ENCODE results near the gene KIF5C. TPM values are rescaled to one million over a fixed set of nuclear protein-coding genes. Genes with fewer than 3 reads are reported as not detected.

The KIF5C gene
- total RNA-seq, 1 donor from 2014 or later, result 24.3 TPM

GRCh38 chr2:148981781-148982180 lies 106.8 kb downstream of the KIF5C start:
- H3K4me3 ChIP-seq (ENCODE audit: insufficient read depth, low read depth, low read length), result no peak overlapping the region
- no peak overlapping the region for H3K4me2 ChIP-seq (ENCODE audit: low read length)
- H3K36me3 Mint-ChIP-seq (ENCODE audit: low read depth, unreplicated experiment), result peaks cover 12% of the 10 kb centered on the region

GRCh38 chr2:148982282-148982681 lies 107.3 kb downstream of the KIF5C start:
- no peaks in the 10 kb centered on the region for H3K9me3 ChIP-seq (ENCODE audit: insufficient read depth, low read depth, low read length)
- no peak overlapping the region for H3K4me3 ChIP-seq (ENCODE audit: insufficient read depth, low read depth, low read length)
- Mint-ChIP-seq H3K4me3 (ENCODE audit: unreplicated experiment) (no peak overlapping the region), H3K4me1 (ENCODE audit: low read depth, unreplicated experiment) (no peaks in the 10 kb centered on the region), H3K27me3 (ENCODE audit: low read depth, unreplicated experiment) (no peaks in the 10 kb centered on the region), H3K36me3 (ENCODE audit: low read depth, unreplicated experiment) (peaks cover 14% of the 10 kb centered on the region), H3K27ac (ENCODE audit: unreplicated experiment) (no peak overlapping the region), H3K9me3 (ENCODE audit: unreplicated experiment) (no peaks in the 10 kb centered on the region)
- no peak overlapping the region for H3K27ac ChIP-seq (ENCODE audit: low read depth, low read length)
- H3K4me1 ChIP-seq (ENCODE audit: insufficient read depth, low read length), result no peaks in the 10 kb centered on the region
- FAIRE-seq (no peak), DNase-seq (ENCODE audit: low read depth) (no peak)
- no peaks in the 10 kb centered on the region for H3K36me3 ChIP-seq (ENCODE audit: insufficient read depth, low read length)
- H3K4me2 ChIP-seq (ENCODE audit: low read length), result no peak overlapping the region
- no peaks in the 10 kb centered on the region for H4K20me1 ChIP-seq (ENCODE audit: insufficient read depth, low read length)
- TF ChIP-seq, protein P1, sequence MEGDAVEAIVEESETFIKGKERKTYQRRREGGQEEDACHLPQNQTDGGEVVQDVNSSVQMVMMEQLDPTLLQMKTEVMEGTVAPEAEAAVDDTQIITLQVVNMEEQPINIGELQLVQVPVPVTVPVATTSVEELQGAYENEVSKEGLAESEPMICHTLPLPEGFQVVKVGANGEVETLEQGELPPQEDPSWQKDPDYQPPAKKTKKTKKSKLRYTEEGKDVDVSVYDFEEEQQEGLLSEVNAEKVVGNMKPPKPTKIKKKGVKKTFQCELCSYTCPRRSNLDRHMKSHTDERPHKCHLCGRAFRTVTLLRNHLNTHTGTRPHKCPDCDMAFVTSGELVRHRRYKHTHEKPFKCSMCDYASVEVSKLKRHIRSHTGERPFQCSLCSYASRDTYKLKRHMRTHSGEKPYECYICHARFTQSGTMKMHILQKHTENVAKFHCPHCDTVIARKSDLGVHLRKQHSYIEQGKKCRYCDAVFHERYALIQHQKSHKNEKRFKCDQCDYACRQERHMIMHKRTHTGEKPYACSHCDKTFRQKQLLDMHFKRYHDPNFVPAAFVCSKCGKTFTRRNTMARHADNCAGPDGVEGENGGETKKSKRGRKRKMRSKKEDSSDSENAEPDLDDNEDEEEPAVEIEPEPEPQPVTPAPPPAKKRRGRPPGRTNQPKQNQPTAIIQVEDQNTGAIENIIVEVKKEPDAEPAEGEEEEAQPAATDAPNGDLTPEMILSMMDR (IDR thresholded peaks at IDR 0.05; ENCODE audit: insufficient read depth, low read depth, low read length), result no peak
- no peak for TF ChIP-seq EZH2 (IDR thresholded peaks at IDR 0.05; ENCODE audit: insufficient read depth, low read length)
- H3K9ac ChIP-seq (ENCODE audit: low read length), result no peak overlapping the region
- H2AFZ ChIP-seq (ENCODE audit: low read depth, low read length), result no peak overlapping the region
- H3K79me2 ChIP-seq (ENCODE audit: insufficient read depth, low read length), result no peaks in the 10 kb centered on the region
- no peaks in the 10 kb centered on the region for H3K27me3 ChIP-seq (ENCODE audit: insufficient read depth, low read length)

More at GRCh38 chr2:148981781-148982180, 106.8 kb downstream of the KIF5C start:
- Histone ChIP-seq H3K4me1 (ENCODE audit: insufficient read depth, low read length) (no peaks in the 10 kb centered on the region), H3K9ac (ENCODE audit: low read length) (no peak overlapping the region), H3K79me2 (ENCODE audit: insufficient read depth, low read length) (no peaks in the 10 kb centered on the region), H3K9me3 (ENCODE audit: insufficient read depth, low read depth, low read length) (no peaks in the 10 kb centered on the region), H3K36me3 (ENCODE audit: insufficient read depth, low read length) (no peaks in the 10 kb centered on the region), H3K27ac (ENCODE audit: low read depth, low read length) (no peak overlapping the region), H4K20me1 (ENCODE audit: insufficient read depth, low read length) (no peaks in the 10 kb centered on the region), H2AFZ (ENCODE audit: low read depth, low read length) (no peak overlapping the region), H3K27me3 (ENCODE audit: insufficient read depth, low read length) (no peaks in the 10 kb centered on the region)
- no peaks in the 10 kb centered on the region for H3K4me1 Mint-ChIP-seq (ENCODE audit: low read depth, unreplicated experiment)
- no peak overlapping the region for H3K27ac Mint-ChIP-seq (ENCODE audit: unreplicated experiment)
- H3K9me3 Mint-ChIP-seq (ENCODE audit: unreplicated experiment), result no peaks in the 10 kb centered on the region
- H3K27me3 Mint-ChIP-seq (ENCODE audit: low read depth, unreplicated experiment), result no peaks in the 10 kb centered on the region
- no peak for DNase-seq (ENCODE audit: low read depth)
- no peak for TF ChIP-seq EZH2 (IDR thresholded peaks at IDR 0.05; ENCODE audit: insufficient read depth, low read length)
- TF ChIP-seq, protein P1 (IDR thresholded peaks at IDR 0.05; ENCODE audit: insufficient read depth, low read depth, low read length), result no peak
- H3K4me3 Mint-ChIP-seq (ENCODE audit: unreplicated experiment), result no peak overlapping the region
- no peak for FAIRE-seq

DNA sequence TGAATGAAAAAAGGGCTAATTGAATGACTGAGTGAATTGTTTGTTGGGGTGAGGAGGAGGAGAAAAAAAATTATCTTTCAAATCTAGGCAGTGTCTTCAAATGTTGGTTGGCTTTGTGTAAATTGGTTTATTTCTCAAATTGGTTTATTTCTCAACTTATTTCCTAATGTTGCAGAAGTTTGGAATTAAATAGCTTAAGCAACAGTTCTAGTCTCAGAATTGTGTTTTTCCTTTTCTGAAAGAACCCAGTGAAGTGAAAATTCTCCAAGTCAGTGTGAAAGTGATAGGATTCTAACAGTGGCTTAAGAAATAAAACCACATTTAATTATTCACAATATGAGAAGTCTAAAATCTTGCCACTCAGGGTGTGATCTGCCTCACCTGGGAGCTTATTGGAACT lies 108.9 kb downstream of the KIF5C start:
- H3K27ac ChIP-seq (ENCODE audit: low read depth, low read length), result no peak overlapping the region
- FAIRE-seq, result no peak
- no peaks in the 10 kb centered on the region for H3K9me3 ChIP-seq (ENCODE audit: insufficient read depth, low read depth, low read length)
- H3K9ac ChIP-seq (ENCODE audit: low read length), result no peak overlapping the region
- no peaks in the 10 kb centered on the region for H3K79me2 ChIP-seq (ENCODE audit: insufficient read depth, low read length)
- Mint-ChIP-seq H3K36me3 (ENCODE audit: low read depth, unreplicated experiment) (peaks cover 14% of the 10 kb centered on the region), H3K27ac (ENCODE audit: unreplicated experiment) (no peak overlapping the region), H3K4me1 (ENCODE audit: low read depth, unreplicated experiment) (no peaks in the 10 kb centered on the region), H3K9me3 (ENCODE audit: unreplicated experiment) (no peaks in the 10 kb centered on the region), H3K4me3 (ENCODE audit: unreplicated experiment) (no peak overlapping the region), H3K27me3 (ENCODE audit: low read depth, unreplicated experiment) (no peaks in the 10 kb centered on the region)
- no peak overlapping the region for H3K4me2 ChIP-seq (ENCODE audit: low read length)
- no peaks in the 10 kb centered on the region for H3K27me3 ChIP-seq (ENCODE audit: insufficient read depth, low read length)
- H3K4me3 ChIP-seq (ENCODE audit: insufficient read depth, low read depth, low read length), result no peak overlapping the region
- no peaks in the 10 kb centered on the region for H3K4me1 ChIP-seq (ENCODE audit: insufficient read depth, low read length)
- TF ChIP-seq EZH2 (IDR thresholded peaks at IDR 0.05; ENCODE audit: insufficient read depth, low read length), result no peak
- TF ChIP-seq, protein P1 (IDR thresholded peaks at IDR 0.05; ENCODE audit: insufficient read depth, low read depth, low read length), result no peak
- no peaks in the 10 kb centered on the region for H3K36me3 ChIP-seq (ENCODE audit: insufficient read depth, low read length)
- H2AFZ ChIP-seq (ENCODE audit: low read depth, low read length), result no peak overlapping the region
- no peaks in the 10 kb centered on the region for H4K20me1 ChIP-seq (ENCODE audit: insufficient read depth, low read length)
- no peak for DNase-seq (ENCODE audit: low read depth)

Measured in astrocyte (in vitro differentiated cells and primary cell).